Hippocampal formation (tissue), 2 donors: ENCODE measurements around the gene TNFAIP3.
"Not testable (repeated sequence)": the region's sequence is repeated elsewhere in the genome, so short reads cannot be mapped to it uniquely, and the experiment has no call there.

Experiments
- DNase-seq, 2 donors: peaks; one replicate each; lab custom pipeline; 2025; lab: John Stamatoyannopoulos, UW

The TNFAIP3 gene

DNA sequence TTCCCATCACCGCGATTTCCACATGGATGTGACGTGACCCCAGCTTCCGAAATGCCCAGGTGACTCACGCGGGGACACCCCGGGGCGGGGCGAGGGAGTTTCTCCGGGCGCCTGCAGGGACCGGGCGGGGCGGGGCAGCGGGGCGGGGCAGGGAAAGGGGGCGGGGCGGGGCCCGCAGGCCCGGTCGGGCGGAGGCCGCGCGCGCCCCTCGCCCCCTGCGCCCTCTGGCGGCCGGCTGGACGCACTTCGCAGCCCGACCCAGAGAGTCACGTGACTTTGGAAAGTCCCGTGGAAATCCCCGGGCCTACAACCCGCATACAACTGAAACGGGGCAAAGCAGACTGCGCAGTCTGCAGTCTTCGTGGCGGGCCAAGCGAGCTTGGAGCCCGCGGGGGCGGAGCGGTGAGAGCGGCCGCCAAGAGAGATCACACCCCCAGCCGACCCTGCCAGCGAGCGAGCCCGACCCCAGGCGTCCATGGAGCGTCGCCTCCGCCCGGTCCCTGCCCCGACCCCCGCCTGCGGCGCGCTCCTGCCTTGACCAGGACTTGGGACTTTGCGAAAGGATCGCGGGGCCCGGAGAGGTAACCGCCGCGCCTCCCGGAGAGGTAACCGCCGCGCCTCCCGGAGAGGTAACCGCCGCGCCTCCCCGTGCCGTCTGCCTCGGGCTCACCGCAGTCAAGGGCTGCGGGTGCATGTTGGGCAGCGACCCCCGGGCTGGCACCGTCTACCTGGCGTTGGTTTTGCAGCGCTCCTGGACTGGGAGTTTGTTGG lies at the start of gene TNFAIP3:
TSS of gene TNFAIP3 (plus strand) at position 346 of the 771 bp plus-strand sequence. CDS start 3,969 bp downstream, outside the sequence.
- peak; percentile 72 to 82 for DNase-seq

- DNase-seq = no peak
Measured at GRCh38 chr6:137818440-137818839, 48.6 kb upstream of the TNFAIP3 start.

DNA sequence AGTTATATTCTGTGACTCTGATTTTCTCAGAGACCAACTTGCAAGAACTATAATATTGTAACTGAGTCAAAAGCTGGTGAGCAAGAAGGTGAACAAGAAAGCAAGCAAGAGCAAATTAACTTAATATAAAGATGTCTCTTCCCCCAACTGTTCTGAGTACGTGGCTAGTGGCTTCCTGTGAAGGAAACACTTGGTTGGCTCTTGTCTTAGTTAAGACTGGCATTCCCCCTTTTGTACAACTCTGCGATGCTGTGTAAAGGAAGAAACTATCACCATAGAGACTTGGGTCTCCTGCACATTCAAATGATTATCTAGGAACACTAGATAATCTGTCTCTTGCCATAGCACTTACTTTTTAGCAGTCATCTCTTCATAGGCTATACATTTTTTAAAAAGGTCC lies 47.3 kb upstream of the TNFAIP3 start:
- no peak for DNase-seq

GRCh38 chr6:137820425-137820824 lies 46.6 kb upstream of the TNFAIP3 start:
- DNase-seq = no peak

DNA sequence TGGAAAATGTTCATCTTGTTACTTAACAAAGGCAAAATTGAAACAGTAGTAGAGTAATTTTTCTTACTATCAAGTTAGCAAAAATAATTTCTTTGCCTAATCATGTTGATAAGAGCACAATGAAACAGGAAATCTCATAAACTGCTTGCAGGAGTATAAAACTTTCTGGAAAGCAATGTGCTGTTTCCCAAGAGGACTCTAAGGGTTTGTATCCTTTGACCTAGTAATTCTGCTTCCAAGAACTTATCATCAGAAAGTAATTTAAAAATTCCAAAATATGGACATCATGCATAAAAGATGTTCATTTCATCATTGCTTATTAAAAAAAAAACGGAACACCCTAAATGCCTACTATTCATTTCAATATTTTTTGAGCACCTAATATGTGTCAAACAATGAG lies 46.1 kb upstream of the TNFAIP3 start:
- DNase-seq = no peak

DNA sequence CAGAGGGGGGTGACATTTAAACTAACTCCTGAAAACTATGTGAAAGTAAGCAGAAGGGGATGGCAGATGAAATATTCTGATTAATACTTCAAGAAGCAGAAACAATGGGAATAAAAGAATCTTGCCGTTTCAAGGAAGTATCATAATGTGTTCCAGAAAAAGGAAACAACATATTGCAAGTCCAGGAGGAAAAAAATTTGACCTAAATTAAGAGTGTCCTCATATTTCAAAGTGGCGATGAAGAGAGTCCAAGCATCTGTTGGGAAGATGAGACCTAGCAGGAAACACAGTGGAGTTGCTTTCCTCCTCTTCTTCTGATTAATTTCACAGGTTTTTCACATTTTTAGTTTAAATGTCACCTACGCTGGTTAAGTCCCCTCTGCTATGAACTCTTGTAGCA lies 45.6 kb upstream of the TNFAIP3 start:
- DNase-seq = no peak

- no peak for DNase-seq
Measured at GRCh38 chr6:137823826-137824555, 43.1 kb upstream of the TNFAIP3 start.

DNA sequence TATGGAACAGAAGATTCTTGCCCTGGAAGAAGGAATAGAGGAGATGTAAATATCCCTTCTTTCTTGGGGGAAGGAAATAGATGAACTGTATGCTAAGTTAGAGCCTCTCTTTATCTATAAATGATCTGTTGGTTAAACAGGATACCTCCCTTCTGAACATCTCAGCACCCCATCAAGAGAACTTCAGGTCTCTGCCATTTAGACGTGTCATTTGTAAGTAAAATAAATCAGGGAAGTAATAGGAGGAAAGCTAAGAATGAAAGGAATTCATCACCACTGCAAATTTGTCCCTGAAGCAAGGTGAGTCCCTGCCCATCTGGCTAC lies 42.5 kb upstream of the TNFAIP3 start:
- DNase-seq = no peak

- DNase-seq = no peak
Measured at GRCh38 chr6:137824896-137825295, 42.2 kb upstream of the TNFAIP3 start.

DNA sequence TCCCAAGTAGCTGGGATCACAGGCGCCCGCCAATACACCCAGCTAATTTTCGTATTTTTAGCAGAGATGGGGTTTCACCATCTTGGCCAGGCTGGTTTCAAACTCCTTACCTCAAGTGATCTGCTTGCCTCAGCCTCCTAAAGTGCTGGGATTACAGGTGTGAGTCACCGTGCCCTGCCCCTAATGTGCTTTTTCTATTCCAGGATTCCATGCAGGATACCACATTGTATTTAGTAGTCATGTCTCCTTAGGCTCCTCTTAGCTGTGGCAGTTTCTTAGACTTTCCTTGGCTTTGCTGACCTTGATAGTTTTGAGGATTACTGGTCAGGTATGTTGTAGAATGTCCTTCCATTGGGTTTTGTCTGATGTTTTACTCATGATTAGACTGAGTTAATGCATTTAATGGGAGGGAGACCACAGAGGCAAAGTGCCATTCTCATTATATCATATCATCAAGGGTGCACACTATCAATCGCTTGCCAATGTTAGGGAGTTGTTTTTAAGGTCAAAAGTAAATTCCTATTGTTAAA lies 39.6 kb upstream of the TNFAIP3 start:
- no peak for DNase-seq

DNA sequence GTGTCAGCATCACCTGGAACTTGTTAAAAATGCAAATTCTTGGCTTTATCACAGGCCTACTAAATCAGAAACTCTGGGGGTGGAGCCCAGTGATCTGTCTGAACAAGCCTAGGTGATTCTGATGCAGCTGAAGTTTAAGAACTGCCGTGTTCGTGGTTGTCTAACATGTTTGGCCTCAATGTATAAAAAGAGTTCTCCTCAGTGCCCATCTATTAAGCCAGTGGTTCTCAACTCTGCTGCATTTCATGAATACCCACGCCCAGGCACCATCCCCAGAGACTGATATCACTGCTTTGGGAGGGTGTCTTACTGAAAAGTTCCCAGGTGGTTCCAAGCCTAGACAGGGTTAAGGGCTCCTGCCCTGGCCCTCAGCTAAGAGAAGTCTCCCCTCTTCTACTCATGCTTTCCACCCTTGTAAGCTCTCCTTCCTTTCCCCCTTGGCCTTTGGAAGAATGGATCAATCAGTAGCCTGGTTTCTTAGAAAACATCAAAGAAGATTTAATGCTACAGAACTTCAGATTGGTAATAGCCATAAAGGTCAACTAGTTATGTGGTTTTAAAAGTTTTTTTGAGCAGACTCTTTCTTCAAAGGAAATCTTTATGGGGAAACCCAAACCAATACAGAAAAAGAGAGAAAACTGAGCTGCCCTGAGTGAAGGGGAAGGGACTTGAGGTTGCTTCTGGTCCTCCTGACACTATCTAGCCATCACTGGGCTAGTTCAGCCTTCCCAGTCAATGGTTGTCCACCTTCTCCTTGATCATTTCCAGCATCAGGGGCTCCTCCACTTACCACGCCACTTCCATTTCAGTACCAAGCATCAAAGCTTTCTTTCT lies 38.9 kb upstream of the TNFAIP3 start:
- no peak for DNase-seq

GRCh38 chr6:137829641-137830083 lies 37.4 kb upstream of the TNFAIP3 start:
- DNase-seq = no peak

DNA sequence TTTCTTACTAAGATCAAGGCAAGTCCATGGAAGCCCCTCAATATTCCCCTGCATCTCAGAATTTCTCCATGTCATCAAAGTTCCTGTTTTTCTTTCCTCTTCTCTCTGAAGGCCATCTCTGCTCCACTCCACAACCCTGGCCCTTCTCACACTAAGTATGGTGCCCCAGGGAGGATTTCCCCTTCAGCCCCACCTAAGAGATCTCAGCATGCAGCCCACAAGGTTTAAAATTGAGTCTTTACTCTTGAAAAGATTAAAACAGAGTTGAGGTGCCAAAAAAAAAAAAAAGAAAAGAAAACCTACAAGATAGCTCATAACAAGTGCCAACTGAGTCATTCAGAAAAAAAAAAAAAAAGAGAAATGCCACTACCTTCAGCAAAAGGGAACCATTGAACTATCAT lies 36.5 kb upstream of the TNFAIP3 start:
- no peak for DNase-seq

- no peak for DNase-seq
Measured at GRCh38 chr6:137832110-137832509, 34.9 kb upstream of the TNFAIP3 start.

- no peak for DNase-seq
Measured at GRCh38 chr6:137834508-137834907, 32.6 kb upstream of the TNFAIP3 start.

DNA sequence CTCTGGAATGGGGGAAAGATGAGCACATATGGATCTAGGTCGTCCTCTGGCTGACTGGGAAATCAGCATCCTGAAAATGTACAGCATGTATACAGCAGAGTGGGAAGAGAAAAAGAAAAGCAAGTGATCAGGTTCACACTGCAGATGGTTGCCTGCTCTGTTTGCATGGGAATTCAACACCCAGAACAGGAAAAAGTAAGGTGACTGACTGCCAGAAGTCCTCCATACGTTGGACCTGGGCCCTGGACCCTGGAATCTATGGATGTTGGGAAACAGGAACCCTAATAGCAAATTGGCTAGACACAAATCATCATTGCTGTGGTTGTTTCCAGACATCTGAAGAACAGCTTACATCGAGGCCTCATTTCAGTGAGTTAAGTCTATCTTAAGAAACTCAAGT lies 30.3 kb upstream of the TNFAIP3 start:
- no peak for DNase-seq

GRCh38 chr6:137838090-137838489 lies 29.0 kb upstream of the TNFAIP3 start:
- DNase-seq = not testable (repeated sequence)

DNA sequence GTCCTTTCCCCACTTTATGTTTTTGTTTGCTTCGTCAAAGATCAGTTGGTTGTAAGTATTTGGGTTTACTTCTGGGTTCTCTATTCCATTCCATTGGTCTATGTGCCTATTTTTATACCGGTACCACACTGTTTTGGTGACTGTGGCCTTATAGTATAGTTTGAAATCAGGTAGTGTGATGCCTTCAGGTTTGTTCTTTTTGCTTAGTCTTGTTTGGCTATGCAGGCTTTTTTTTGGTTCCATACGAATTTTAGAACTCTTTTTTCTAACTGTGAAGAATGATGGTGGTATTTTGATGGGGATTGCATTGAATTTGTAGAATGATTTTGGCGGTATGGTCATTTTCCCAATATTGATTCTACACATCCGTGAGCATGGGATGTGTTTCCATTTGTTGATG lies 28.5 kb upstream of the TNFAIP3 start:
- DNase-seq = not testable (repeated sequence)

- DNase-seq = no peak
Measured at GRCh38 chr6:137839076-137839475, 28.0 kb upstream of the TNFAIP3 start.

DNA sequence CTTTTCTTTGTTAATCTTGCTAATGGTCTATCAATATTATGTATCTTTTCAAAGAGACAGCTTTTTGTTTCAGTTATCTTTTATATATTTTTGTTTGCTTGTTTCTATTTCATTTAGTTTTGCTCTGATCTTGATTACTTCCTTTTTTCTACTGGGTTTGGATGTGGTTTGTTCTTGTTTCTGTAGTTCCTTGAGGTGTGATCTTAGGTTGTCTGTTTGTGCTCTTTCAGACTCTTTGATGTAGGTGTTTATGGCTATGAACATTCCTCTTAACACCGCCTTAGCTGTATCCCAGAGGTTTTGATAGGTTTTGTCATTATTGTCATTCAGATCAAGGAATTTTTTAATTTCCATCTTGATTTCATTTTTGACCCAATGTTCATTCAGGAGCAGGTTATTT lies 26.8 kb upstream of the TNFAIP3 start:
- no peak for DNase-seq

GRCh38 chr6:137843211-137843610 lies 23.8 kb upstream of the TNFAIP3 start:
- no peak for DNase-seq

DNA sequence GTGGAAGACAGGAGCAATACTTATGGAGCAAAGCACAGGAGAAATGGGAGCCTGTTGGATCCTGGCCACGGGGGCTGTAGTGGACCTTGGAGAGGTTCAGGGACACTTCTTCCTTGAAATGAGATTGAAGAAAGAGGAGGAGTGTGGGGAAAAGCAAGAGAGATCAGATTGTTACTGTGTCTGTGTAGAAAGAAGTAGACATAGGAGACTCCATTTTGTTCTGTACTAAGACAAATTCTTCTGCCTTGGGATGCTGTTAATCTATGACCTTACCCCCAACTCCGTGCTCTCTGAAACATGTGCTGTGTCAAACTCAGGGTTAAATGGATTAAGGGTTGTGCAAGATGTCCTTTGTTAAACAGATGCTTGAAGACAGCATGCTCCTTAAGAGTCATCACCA lies 22.7 kb upstream of the TNFAIP3 start:
- DNase-seq = not testable (repeated sequence)
